ENCODE measurements around the gene LGR6. TPM values are rescaled to one million over a fixed set of nuclear protein-coding genes. Genes with fewer than 3 reads are reported as not detected.

Gene LGR6
- total and polyA plus RNA-seq, 2 of the 4 experiments (the other 2 are of a cell fraction), result not detected

DNA sequence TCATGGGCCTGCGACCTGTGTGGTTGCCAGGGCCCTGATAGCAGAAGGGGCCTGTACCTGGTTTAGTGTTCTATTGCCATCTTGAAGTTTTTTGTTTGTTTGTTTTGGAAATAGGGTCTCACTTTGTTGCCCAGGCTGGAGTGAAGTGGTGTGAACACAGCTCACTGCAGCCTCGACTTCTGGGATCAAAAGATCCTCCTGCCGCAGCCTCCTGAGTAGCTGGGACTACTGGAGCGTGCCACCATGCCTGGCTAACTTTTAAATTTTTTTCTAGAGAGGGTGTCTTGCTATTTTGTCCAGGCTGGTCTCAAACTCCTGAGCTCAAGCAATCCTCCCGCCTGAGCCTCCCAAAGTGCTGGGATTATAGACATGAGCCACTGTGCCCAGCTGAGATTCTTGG lies 75.2 kb downstream of the LGR6 start:
- POLR2A ChIA-PET (ENCODE audit: unreplicated experiment), result no interaction called here
- no peak overlapping the region for H3K56ac ChIP-seq (ENCODE audit: extremely low read depth, insufficient read depth, low read length)
- 0 out of 2 replicates have a peak, but pooled peaks cover 2% of the 10 kb centered on the region for H3K9me3 ChIP-seq (ENCODE audit: control insufficient read depth, insufficient read depth, low read length)
- peaks cover 83% of the 10 kb centered on the region for H3K27me3 ChIP-seq (ENCODE audit: control insufficient read depth, insufficient read depth, low read length)
- ATAC-seq (ENCODE audit: low read depth), result no peak
- CTCF ChIA-PET, result no interaction called here
- H4K20me1 ChIP-seq (ENCODE audit: insufficient read depth, low read length), result no peaks in the 10 kb centered on the region
- no peaks in the 10 kb centered on the region for H3K79me1 ChIP-seq (ENCODE audit: low read depth in 1 of 2, low read length in 2 of 2)
- no peak overlapping the region for H2AK5ac ChIP-seq (ENCODE audit: low read depth, low read length)
- H4K91ac ChIP-seq (ENCODE audit: insufficient read depth, low read depth, low read length), result no peak overlapping the region
- H3K36me3 ChIP-seq (ENCODE audit: control insufficient read depth, insufficient read depth, low read length), result no peaks in the 10 kb centered on the region
- no peak overlapping the region for H2BK20ac ChIP-seq (ENCODE audit: low read depth, low read length)
- no peak for TF ChIP-seq NFE2L2 (IDR thresholded peaks at IDR 0.05; ENCODE audit: low read depth, low read length)
- TF ChIP-seq, protein P1, sequence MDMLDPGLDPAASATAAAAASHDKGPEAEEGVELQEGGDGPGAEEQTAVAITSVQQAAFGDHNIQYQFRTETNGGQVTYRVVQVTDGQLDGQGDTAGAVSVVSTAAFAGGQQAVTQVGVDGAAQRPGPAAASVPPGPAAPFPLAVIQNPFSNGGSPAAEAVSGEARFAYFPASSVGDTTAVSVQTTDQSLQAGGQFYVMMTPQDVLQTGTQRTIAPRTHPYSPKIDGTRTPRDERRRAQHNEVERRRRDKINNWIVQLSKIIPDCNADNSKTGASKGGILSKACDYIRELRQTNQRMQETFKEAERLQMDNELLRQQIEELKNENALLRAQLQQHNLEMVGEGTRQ (IDR thresholded peaks at IDR 0.05; ENCODE audit: low read depth, low read length), result no peak
- TF ChIP-seq MAZ (IDR thresholded peaks at IDR 0.05; ENCODE audit: borderline replicate concordance, low read depth, low read length), result no peak
- no peak for TF ChIP-seq CEBPB (IDR thresholded peaks at IDR 0.05; ENCODE audit: low read depth, low read length)
- no peak for TF ChIP-seq RCOR1 (IDR thresholded peaks at IDR 0.05; ENCODE audit: insufficient replicate concordance, low read length)
- TF ChIP-seq, protein P2, sequence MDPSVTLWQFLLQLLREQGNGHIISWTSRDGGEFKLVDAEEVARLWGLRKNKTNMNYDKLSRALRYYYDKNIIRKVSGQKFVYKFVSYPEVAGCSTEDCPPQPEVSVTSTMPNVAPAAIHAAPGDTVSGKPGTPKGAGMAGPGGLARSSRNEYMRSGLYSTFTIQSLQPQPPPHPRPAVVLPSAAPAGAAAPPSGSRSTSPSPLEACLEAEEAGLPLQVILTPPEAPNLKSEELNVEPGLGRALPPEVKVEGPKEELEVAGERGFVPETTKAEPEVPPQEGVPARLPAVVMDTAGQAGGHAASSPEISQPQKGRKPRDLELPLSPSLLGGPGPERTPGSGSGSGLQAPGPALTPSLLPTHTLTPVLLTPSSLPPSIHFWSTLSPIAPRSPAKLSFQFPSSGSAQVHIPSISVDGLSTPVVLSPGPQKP (IDR thresholded peaks at IDR 0.05; ENCODE audit: borderline replicate concordance, low read depth, low read length), result no peak
- TF ChIP-seq, protein P3, sequence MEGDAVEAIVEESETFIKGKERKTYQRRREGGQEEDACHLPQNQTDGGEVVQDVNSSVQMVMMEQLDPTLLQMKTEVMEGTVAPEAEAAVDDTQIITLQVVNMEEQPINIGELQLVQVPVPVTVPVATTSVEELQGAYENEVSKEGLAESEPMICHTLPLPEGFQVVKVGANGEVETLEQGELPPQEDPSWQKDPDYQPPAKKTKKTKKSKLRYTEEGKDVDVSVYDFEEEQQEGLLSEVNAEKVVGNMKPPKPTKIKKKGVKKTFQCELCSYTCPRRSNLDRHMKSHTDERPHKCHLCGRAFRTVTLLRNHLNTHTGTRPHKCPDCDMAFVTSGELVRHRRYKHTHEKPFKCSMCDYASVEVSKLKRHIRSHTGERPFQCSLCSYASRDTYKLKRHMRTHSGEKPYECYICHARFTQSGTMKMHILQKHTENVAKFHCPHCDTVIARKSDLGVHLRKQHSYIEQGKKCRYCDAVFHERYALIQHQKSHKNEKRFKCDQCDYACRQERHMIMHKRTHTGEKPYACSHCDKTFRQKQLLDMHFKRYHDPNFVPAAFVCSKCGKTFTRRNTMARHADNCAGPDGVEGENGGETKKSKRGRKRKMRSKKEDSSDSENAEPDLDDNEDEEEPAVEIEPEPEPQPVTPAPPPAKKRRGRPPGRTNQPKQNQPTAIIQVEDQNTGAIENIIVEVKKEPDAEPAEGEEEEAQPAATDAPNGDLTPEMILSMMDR (conservative IDR thresholded peaks at IDR 0.05; ENCODE audit: low read depth, low read length), result no peak
- TF ChIP-seq RFX5 (IDR thresholded peaks at IDR 0.05; ENCODE audit: low read depth, low read length), result no peak
- no peak overlapping the region for H2BK120ac ChIP-seq (ENCODE audit: low read depth, low read length)
- H3K27ac ChIP-seq (ENCODE audit: insufficient read depth, low read length), result no peak overlapping the region
- no peak overlapping the region for H3K18ac ChIP-seq (ENCODE audit: low read depth, low read length)
- BruUV-seq (replicated peaks), result no TSS peak
- peaks cover 3% of the 10 kb centered on the region; the same call in 1 of the 2 replicates for H3K9me1 ChIP-seq (ENCODE audit: insufficient read depth, low read length)
- no peaks in the 10 kb centered on the region for H3K4me1 ChIP-seq (ENCODE audit: control insufficient read depth, insufficient read depth, low read length)
- no peak overlapping the region for H2AFZ ChIP-seq (replicated peaks; ENCODE audit: low read length, poor library complexity)
- H2BK15ac ChIP-seq (ENCODE audit: low read depth, low read length), result no peak overlapping the region
- no peak overlapping the region for H4K8ac ChIP-seq (ENCODE audit: low read depth in 2 of 2, low read length in 2 of 2)
- no peak for DNase-seq
- no peak overlapping the region for H3K14ac ChIP-seq (replicated peaks; ENCODE audit: low read depth, low read length)
- in situ Hi-C loops (cut with MboI; ENCODE audit: low sequenced_read_pairs), result no loop called here
- H3K9ac ChIP-seq (ENCODE audit: low read depth, low read length), result no peak overlapping the region
- H3K4me2 ChIP-seq (ENCODE audit: low read depth, low read length), result no peak overlapping the region
- H4K5ac ChIP-seq (ENCODE audit: low read depth, low read length), result no peak overlapping the region
- H3K23ac ChIP-seq (ENCODE audit: low read depth, low read length), result no peak overlapping the region
- H2BK5ac ChIP-seq (ENCODE audit: low read depth, low read length, poor library complexity, severe bottlenecking), result no peak overlapping the region
- intact Hi-C loops (cut with micrococcal nuclease), result no loop called here
- H3K4me3 ChIP-seq (ENCODE audit: insufficient read depth, low read depth, low read length), result no peak overlapping the region
- 0% methylated on average over 1 of the region's 5 CpGs; no CpG with 5 or more reads in 1 of the 2 experiments for WGBS, 2 experiments (ENCODE audit: extremely low coverage in 2 of 2, insufficient read length in 1 of 2)
- dilution Hi-C loops (cut with HindIII; ENCODE audit: low sequenced_read_pairs, unreplicated experiment), result no loop called here
- no peak overlapping the region for H3K4ac ChIP-seq (ENCODE audit: low read depth, low read length)
- no peak overlapping the region for H2AK9ac ChIP-seq (replicated peaks; ENCODE audit: low read depth, low read length, poor library complexity)
